SIG-M5 (cell line): ENCODE measurements around the gene FRRS1.
"Not testable (repeated sequence)": the region's sequence is repeated elsewhere in the genome, so short reads cannot be mapped to it uniquely, and the experiment has no call there.

Experiments used
- DNase-seq: peaks from one replicate; lab custom pipeline; 2025; lab: John Stamatoyannopoulos, UW

The FRRS1 gene

DNA sequence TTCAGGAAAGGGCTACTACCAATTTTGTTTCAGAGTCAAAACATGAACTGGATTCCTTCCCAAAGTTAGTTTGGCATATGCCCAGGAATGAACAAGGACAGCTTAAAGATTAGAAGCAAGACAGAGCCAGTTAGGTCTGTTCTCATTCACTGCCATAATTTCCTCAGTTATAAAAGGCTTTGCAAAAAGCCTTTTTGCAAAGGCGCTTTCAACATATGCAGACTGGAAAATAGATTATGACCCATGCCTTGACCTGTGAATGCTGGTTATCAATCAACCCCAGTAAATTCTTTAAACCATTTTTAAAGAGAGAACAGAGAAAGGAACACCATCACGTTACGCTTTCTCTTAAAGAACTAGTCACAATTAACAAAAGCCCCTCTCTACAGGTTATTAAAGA is 1.7 kb upstream of the FRRS1 start:
- no peak for DNase-seq

DNA sequence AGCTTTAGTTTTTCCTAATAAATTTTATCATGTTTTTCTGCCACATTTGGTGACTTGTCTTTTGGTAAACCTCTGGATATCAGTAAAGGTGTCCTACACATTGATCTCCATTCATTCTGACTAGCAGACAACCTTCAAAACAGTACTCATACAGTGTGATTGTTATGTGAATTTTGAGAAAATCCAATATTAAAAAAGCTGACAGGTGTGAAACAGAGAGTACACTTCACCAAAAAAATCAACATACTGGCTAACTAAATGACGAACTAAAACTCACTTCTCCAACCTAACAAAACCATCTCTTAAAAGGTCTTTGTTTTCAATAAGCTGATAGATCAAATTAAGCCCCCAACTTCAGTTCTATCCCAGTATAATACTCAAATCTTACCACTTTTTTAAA is 1.5 kb downstream of the FRRS1 start:
- DNase-seq: no peak

DNA sequence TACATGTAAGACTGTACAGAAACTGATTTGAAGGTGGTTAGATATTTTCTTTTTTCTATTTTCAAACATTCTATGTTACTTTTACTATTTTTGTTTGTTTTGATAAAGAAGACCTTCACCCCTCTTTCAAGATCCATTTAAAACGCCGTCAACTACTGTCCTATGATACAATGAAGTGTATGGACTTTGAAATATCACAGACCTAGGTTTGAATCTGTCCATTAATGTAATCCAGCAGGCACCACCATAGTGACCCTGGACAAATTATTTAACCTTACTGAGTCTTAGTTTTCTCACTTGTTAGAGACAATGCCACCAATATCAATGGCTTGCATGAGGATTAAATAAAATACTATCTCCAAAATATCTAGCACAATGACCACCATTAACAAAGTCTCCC is 2.0 kb downstream of the FRRS1 start:
- DNase-seq: no peak

- DNase-seq: no peak
Observed at GRCh38 chr1:99763956-99764355, 2.5 kb downstream of the FRRS1 start.

- DNase-seq: no peak
Observed at GRCh38 chr1:99761774-99762173, 4.7 kb downstream of the FRRS1 start.

DNA sequence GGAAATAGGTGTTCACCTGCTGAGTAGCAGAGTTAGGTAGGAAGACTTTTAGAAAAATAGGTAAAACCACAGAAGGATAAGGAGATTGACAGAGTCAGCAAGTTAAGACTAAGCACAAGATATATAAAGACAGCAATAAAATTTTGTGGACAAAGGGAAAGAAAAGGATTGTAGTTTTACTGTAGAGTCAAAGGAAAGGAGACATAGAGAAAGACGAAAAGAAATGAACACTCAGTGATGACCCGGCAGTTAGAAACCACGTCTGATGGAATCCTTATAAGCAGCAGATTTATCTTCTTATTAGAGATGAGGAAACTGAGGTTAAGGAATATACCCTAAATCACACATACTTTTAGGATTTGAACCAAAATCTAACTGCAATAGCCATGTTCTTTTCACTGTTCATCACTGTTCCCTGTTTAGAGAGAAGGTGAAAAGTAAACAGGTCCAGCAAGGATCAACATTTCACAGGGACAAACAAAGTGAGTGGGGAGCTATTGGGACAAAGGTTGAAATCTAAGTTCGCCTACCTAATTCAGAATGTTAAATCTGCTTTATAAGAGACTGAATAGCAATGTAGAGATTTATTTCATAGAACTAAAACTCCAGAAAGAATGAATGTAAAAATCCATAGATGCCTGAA is 6.8 kb downstream of the FRRS1 start:
- DNase-seq: no peak

DNA sequence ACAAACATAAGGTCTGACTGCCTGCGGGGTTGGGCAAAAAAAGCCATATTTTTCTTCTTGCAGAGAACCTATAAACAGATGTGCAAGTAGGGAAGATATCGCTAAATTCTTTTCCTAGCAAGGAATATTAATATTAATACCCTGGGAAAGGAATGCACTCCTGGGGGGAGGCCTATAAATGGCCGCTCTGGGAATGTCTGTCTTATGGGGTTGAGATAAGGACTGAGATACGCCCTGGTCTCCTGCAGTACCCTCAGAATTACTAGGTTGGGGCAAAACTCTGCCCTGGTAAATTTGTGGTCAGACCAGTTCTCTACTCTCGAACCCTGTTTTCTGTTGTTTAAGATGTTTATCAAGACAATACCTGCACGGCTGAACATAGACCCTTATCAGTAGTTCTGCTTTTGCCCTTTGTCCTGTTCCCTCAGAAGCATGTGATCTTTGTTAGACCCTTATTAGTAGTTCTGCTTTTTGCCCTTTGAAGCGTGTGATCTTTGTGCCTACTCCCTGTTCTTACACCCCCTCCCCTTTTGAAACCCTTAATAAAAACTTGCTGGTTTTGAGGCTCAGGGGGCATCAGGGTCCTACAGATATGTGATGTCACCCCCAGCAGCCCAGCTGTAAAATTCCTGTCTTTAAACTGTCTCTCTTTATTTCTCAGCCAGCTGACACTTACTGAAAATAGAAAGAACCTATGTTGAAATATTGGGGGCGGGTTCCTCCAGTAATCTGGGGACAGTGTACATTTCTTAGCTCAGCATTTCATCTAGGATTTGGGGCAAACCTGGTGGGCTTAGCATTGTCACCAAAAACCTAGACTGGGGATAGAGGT is 7.5 kb downstream of the FRRS1 start:
- DNase-seq: not testable (repeated sequence)

DNA sequence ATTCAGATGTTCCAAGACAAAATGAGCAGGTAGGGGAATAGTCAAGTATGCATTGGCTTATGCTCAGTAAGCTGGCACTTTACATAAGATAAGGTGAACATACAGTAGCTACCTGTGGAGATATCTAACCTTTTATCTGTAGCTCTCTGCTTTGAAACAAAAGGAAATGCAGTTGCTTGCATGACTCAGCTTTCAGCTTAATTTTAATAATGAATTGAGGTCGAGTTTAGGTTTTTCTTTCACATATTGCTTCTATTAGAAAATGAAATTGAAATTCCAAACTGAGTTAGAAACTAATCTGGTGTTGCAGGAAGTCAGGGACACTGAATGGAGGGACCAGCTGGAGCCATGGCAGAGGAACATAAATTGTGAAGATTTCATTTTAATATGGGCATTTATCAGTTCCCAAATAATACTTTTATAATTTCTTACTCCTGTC is 8.3 kb downstream of the FRRS1 start:
- no peak for DNase-seq

GRCh38 chr1:99756598-99756997 is 9.8 kb downstream of the FRRS1 start:
- DNase-seq: no peak

GRCh38 chr1:99755664-99756063 is 10.8 kb downstream of the FRRS1 start:
- DNase-seq: no peak

GRCh38 chr1:99754697-99755096 is 11.7 kb downstream of the FRRS1 start:
- no peak for DNase-seq

DNA sequence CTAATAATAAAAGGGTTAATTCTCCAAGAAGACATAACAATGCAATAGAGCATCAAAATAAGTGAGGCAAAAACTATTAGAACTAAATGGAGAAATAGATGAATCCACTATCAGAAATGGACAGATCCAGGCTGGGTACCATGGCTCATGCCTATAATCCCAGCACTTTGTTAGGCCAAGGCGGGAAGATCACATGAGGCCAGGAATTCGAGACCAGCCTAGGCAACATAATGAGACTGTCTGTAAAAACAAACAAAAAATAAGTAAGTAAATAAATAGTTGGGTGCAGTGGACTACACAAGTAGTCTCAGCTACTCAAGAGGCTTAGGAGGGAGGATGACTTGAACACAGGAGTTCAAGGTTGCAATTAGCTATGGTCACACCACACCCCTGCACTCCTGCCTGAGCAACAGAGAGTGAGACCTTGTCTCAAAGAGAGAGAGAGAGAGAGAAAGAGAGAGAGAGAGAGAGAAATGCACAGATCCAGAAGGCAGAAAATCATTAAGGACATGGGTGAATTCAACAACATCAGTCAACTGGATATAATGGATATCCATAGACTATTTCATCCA is 12.3 kb downstream of the FRRS1 start:
- no peak for DNase-seq

- no peak for DNase-seq
Observed at GRCh38 chr1:99751877-99752504, 14.4 kb downstream of the FRRS1 start.

DNA sequence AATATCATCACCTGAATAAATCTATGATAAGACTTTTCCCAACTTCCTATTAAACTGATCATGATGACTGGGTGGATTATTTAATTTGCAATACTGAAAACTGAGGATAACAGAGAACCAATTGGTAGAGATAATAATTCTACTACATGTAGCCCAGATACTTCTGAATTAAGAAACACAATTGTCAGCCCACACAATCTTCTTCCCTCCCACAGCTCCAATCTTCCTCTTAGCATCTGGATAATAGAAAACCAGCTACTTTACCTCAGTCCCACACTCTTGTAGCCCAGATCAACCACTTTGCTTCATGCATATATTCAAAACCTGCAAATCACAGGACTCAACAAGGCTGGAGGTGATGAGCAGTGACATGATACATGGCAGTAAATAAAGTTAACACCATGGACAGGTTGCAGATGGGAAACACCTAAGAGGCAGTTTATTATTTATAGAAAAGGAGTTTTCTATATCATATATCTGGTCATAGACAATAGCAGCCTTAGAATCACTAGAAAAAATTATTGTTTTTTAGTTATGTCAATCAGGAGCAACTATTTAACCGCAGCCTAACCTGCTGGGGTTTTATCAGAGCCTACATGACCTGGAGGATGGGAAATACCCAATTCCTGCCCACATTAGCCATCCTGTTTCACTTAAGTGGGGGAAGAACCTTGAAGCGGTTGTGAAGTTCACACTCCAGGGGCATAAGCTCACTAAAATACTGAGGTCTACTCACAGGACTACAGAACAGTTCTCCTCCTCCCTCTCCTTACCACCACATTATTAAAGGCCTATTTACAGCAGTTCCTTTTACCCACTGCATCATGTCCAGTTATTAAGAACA is 16.7 kb downstream of the FRRS1 start:
- no peak for DNase-seq

DNA sequence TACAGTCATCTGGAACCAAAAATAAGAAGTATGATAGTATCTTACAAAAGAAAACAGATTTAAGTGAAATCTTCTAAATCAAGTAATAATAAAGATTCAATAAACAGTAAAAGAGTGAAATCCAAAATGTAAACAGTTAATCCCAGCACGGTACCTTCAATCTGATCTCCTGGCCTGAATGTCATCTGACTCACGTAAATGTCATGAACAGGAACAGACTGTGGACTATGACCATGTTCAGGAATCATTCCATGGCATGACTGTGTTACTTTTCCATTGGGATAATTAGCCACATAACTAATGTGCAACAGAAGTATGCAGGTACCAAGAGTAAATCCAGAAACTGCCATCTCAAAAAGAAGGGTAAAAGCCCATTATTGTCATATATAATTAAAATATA is 18.0 kb downstream of the FRRS1 start:
- no peak for DNase-seq

- DNase-seq: no peak
Observed at GRCh38 chr1:99745684-99746083, 20.8 kb downstream of the FRRS1 start.

GRCh38 chr1:99745061-99745460 is 21.4 kb downstream of the FRRS1 start:
- no peak for DNase-seq

GRCh38 chr1:99740141-99740540 is 26.3 kb downstream of the FRRS1 start:
- no peak for DNase-seq

GRCh38 chr1:99738858-99739465 is 27.5 kb downstream of the FRRS1 start:
- DNase-seq: no peak

GRCh38 chr1:99737016-99737415 is 29.4 kb downstream of the FRRS1 start:
- no peak for DNase-seq

- DNase-seq: no peak
Observed at GRCh38 chr1:99735852-99736251, 30.6 kb downstream of the FRRS1 start.
